ENCODE measurements around the gene FLRT1.

Gene FLRT1

GRCh38 chr11:64055077-64055476 is 19.3 kb downstream of the FLRT1 start:
- no peaks in the 10 kb centered on the region for H3K9me3 Mint-ChIP-seq
- CTCF ChIA-PET = no interaction called here
- DNase-seq = no peak
- no peak overlapping the region for H3K27ac Mint-ChIP-seq
- no peaks in the 10 kb centered on the region for H3K36me3 Mint-ChIP-seq
- no peaks in the 10 kb centered on the region for H3K4me1 Mint-ChIP-seq
- H3K4me3 Mint-ChIP-seq = no peak overlapping the region
- H3K27me3 Mint-ChIP-seq = peaks cover 18% of the 10 kb centered on the region

GRCh38 chr11:64056213-64056785 is 20.6 kb downstream of the FLRT1 start:
- Mint-ChIP-seq H3K27ac (no peak overlapping the region), H3K4me1 (peaks cover 6% of the 10 kb centered on the region), H3K36me3 (no peaks in the 10 kb centered on the region), H3K27me3 (peaks cover 30% of the 10 kb centered on the region), H3K4me3 (no peak overlapping the region), H3K9me3 (no peaks in the 10 kb centered on the region)
- CTCF ChIA-PET = no interaction called here
- no peak for DNase-seq

GRCh38 chr11:64056861-64057260 is 21.1 kb downstream of the FLRT1 start:
- H3K4me1 Mint-ChIP-seq = peaks cover 6% of the 10 kb centered on the region
- no peak overlapping the region for H3K4me3 Mint-ChIP-seq
- CTCF ChIA-PET = no interaction called here

GRCh38 chr11:64057890-64058289 is 22.2 kb downstream of the FLRT1 start:
- Mint-ChIP-seq H3K9me3 (no peaks in the 10 kb centered on the region), H3K4me1 (peaks cover 9% of the 10 kb centered on the region), H3K4me3 (no peak overlapping the region), H3K27me3 (peaks cover 46% of the 10 kb centered on the region), H3K36me3 (no peaks in the 10 kb centered on the region), H3K27ac (no peak overlapping the region)
- CTCF ChIA-PET = no interaction called here
- no peak for DNase-seq

More at GRCh38 chr11:64056861-64057260, 21.1 kb downstream of the FLRT1 start:
- H3K27me3 Mint-ChIP-seq = peaks cover 35% of the 10 kb centered on the region
- H3K9me3 Mint-ChIP-seq = no peaks in the 10 kb centered on the region
- H3K36me3 Mint-ChIP-seq = no peaks in the 10 kb centered on the region
- no peak for DNase-seq
- H3K27ac Mint-ChIP-seq = no peak overlapping the region

GRCh38 chr11:64058494-64058893 is 22.8 kb downstream of the FLRT1 start:
- peaks cover 47% of the 10 kb centered on the region for H3K27me3 Mint-ChIP-seq
- H3K4me1 Mint-ChIP-seq = peaks cover 9% of the 10 kb centered on the region
- no peaks in the 10 kb centered on the region for H3K36me3 Mint-ChIP-seq
- no peak overlapping the region for H3K4me3 Mint-ChIP-seq
- no peaks in the 10 kb centered on the region for H3K9me3 Mint-ChIP-seq
- H3K27ac Mint-ChIP-seq = no peak overlapping the region
- no peak for DNase-seq
- CTCF ChIA-PET = no interaction called here

GRCh38 chr11:64059339-64060140 is 23.8 kb downstream of the FLRT1 start:
- Mint-ChIP-seq H3K27ac (no peak overlapping the region), H3K27me3 (peaks cover 52% of the 10 kb centered on the region), H3K36me3 (no peaks in the 10 kb centered on the region), H3K4me3 (no peak overlapping the region), H3K9me3 (no peaks in the 10 kb centered on the region), H3K4me1 (peaks cover 9% of the 10 kb centered on the region)
- CTCF ChIA-PET = interaction anchor here (0.9 kb wide), 1 partner anchor 224 kb away, joined by 3 read pairs; no protein-coding TSS in a partner anchor
- no peak for DNase-seq

GRCh38 chr11:64060263-64060860 is 24.6 kb downstream of the FLRT1 start:
- CTCF ChIA-PET = interaction anchor here (0.9 to 1.4 kb wide), 2 partner anchors 88 to 225 kb away, joined by 3 read pairs; no protein-coding TSS in a partner anchor
- Mint-ChIP-seq H3K4me1 (peaks cover 9% of the 10 kb centered on the region), H3K9me3 (no peaks in the 10 kb centered on the region), H3K27ac (no peak overlapping the region), H3K36me3 (no peaks in the 10 kb centered on the region), H3K27me3 (peaks cover 58% of the 10 kb centered on the region), H3K4me3 (no peak overlapping the region)
- no peak for DNase-seq

GRCh38 chr11:64060861-64061444 is 25.2 kb downstream of the FLRT1 start:
- CTCF ChIA-PET = interaction anchor here (0.9 to 1.4 kb wide), 2 partner anchors 87 to 225 kb away, joined by 3 read pairs; no protein-coding TSS in a partner anchor
- Mint-ChIP-seq H3K36me3 (no peaks in the 10 kb centered on the region), H3K27ac (no peak overlapping the region), H3K4me1 (peaks cover 9% of the 10 kb centered on the region), H3K4me3 (peak overlapping the region; percentile 70), H3K9me3 (no peaks in the 10 kb centered on the region), H3K27me3 (peaks cover 58% of the 10 kb centered on the region)
- peak; percentile 74 for DNase-seq

GRCh38 chr11:64062185-64063039 is 26.7 kb downstream of the FLRT1 start:
- H3K4me3 Mint-ChIP-seq = peak overlapping the region; percentile 13
- DNase-seq = no peak
- no peak overlapping the region for H3K27ac Mint-ChIP-seq
- peaks cover 9% of the 10 kb centered on the region for H3K4me1 Mint-ChIP-seq
- peaks cover 58% of the 10 kb centered on the region for H3K27me3 Mint-ChIP-seq
- CTCF ChIA-PET = no interaction called here
- H3K9me3 Mint-ChIP-seq = no peaks in the 10 kb centered on the region
- H3K36me3 Mint-ChIP-seq = no peaks in the 10 kb centered on the region

GRCh38 chr11:64063777-64064176 is 28.0 kb downstream of the FLRT1 start:
- H3K9me3 Mint-ChIP-seq = no peaks in the 10 kb centered on the region

GRCh38 chr11:64064374-64065140 is 28.8 kb downstream of the FLRT1 start:
- DNase-seq = no peak
- Mint-ChIP-seq H3K4me1 (peaks cover 9% of the 10 kb centered on the region), H3K27me3 (peaks cover 42% of the 10 kb centered on the region), H3K9me3 (no peaks in the 10 kb centered on the region), H3K4me3 (no peak overlapping the region), H3K27ac (no peak overlapping the region), H3K36me3 (no peaks in the 10 kb centered on the region)
- CTCF ChIA-PET = no interaction called here

More at GRCh38 chr11:64063777-64064176, 28.0 kb downstream of the FLRT1 start:
- peaks cover 50% of the 10 kb centered on the region for H3K27me3 Mint-ChIP-seq
- no peaks in the 10 kb centered on the region for H3K36me3 Mint-ChIP-seq
- no peak overlapping the region for H3K4me3 Mint-ChIP-seq
- DNase-seq = no peak
- no peak overlapping the region for H3K27ac Mint-ChIP-seq
- peaks cover 9% of the 10 kb centered on the region for H3K4me1 Mint-ChIP-seq
- CTCF ChIA-PET = no interaction called here

GRCh38 chr11:64065141-64065465 is 29.4 kb downstream of the FLRT1 start:
- H3K27me3 Mint-ChIP-seq = peaks cover 39% of the 10 kb centered on the region
- no peak overlapping the region for H3K27ac Mint-ChIP-seq
- H3K4me1 Mint-ChIP-seq = peaks cover 9% of the 10 kb centered on the region
- no peaks in the 10 kb centered on the region for H3K9me3 Mint-ChIP-seq
- H3K4me3 Mint-ChIP-seq = no peak overlapping the region
- CTCF ChIA-PET = no interaction called here
- H3K36me3 Mint-ChIP-seq = no peaks in the 10 kb centered on the region
- no peak for DNase-seq

GRCh38 chr11:64065712-64066111 is 30.0 kb downstream of the FLRT1 start:
- H3K27me3 Mint-ChIP-seq = peaks cover 33% of the 10 kb centered on the region
- H3K36me3 Mint-ChIP-seq = no peaks in the 10 kb centered on the region
- no peak for DNase-seq
- no peak overlapping the region for H3K4me3 Mint-ChIP-seq
- H3K4me1 Mint-ChIP-seq = peaks cover 7% of the 10 kb centered on the region
- H3K27ac Mint-ChIP-seq = no peak overlapping the region
- no peaks in the 10 kb centered on the region for H3K9me3 Mint-ChIP-seq
- CTCF ChIA-PET = no interaction called here
